Measurements from ENCODE around the gene PTPRU. TPM values are rescaled to one million over a fixed set of nuclear protein-coding genes. Genes with fewer than 3 reads are reported as not detected.

Gene PTPRU
- total RNA-seq, 1 experiment from 2014 or later = 6.8 TPM

DNA sequence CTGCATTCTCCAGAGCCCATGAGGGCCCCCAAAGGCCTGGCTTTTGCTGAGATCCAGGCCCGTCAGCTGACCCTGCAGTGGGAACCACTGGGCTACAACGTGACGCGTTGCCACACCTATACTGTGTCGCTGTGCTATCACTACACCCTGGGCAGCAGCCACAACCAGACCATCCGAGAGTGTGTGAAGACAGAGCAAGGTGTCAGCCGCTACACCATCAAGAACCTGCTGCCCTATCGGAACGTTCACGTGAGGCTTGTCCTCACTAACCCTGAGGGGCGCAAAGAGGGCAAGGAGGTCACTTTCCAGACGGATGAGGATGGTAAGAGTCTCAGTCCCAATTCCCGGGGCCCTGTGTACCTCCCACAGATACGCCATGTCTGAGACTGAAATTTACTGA lies 39.1 kb downstream of the PTPRU start:
- H3K36me3 ChIP-seq (ENCODE audit: insufficient read depth, low read length, poor library complexity, severe bottlenecking) = no peaks in the 10 kb centered on the region
- H3K4me1 ChIP-seq (ENCODE audit: insufficient read depth, low read length, poor library complexity, severe bottlenecking) = no peaks in the 10 kb centered on the region
- POLR2A ChIA-PET (ENCODE audit: low non-redundant PET) = no interaction called here
- no peak overlapping the region for H3K27ac ChIP-seq (ENCODE audit: low read depth, low read length, poor library complexity, severe bottlenecking)
- TF ChIP-seq EZH2 (IDR thresholded peaks at IDR 0.05; ENCODE audit: borderline replicate concordance, low read depth, low read length, poor library complexity, severe bottlenecking) = no peak
- TF ChIP-seq, protein P1, sequence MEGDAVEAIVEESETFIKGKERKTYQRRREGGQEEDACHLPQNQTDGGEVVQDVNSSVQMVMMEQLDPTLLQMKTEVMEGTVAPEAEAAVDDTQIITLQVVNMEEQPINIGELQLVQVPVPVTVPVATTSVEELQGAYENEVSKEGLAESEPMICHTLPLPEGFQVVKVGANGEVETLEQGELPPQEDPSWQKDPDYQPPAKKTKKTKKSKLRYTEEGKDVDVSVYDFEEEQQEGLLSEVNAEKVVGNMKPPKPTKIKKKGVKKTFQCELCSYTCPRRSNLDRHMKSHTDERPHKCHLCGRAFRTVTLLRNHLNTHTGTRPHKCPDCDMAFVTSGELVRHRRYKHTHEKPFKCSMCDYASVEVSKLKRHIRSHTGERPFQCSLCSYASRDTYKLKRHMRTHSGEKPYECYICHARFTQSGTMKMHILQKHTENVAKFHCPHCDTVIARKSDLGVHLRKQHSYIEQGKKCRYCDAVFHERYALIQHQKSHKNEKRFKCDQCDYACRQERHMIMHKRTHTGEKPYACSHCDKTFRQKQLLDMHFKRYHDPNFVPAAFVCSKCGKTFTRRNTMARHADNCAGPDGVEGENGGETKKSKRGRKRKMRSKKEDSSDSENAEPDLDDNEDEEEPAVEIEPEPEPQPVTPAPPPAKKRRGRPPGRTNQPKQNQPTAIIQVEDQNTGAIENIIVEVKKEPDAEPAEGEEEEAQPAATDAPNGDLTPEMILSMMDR (conservative IDR thresholded peaks at IDR 0.05; ENCODE audit: low read depth, low read length) = no peak
- H3K4me3 ChIP-seq (ENCODE audit: low read depth, low read length, poor library complexity, severe bottlenecking) = no peak overlapping the region
- CTCF ChIA-PET = no interaction called here
- no peak for DNase-seq (ENCODE audit: low spot score)
- H3K9me3 ChIP-seq (ENCODE audit: low read depth, low read length, poor library complexity, severe bottlenecking) = no peaks in the 10 kb centered on the region
- BruUV-seq (replicated peaks) = no TSS peak
- no peaks in the 10 kb centered on the region for H3K27me3 ChIP-seq (replicated peaks; ENCODE audit: insufficient read depth, low read depth, low read length, poor library complexity)
- intact Hi-C loops (cut with micrococcal nuclease; ENCODE audit: unreplicated experiment) = no loop called here

DNA sequence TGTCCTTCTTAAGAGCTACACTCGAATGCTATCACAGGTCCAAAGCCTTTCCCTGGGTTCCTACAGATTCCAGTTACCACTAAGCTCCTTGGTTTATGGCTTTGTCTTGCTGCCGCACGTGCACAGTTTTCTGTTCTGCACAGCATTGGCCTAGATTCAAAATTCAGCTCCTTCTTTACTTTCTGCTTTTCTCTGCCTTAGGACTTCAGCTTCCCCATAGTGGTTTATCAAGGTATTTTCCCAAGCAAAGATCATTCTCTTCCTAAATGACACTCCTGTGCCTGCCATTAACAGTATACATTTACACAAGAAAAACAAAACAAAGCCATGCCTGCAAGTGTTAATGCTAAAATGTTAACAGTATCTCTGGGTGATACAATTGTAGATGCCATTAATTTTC lies 41.8 kb downstream of the PTPRU start:
- no peak overlapping the region for H3K27ac ChIP-seq (ENCODE audit: low read depth, low read length, poor library complexity, severe bottlenecking)
- H3K9me3 ChIP-seq (ENCODE audit: low read depth, low read length, poor library complexity, severe bottlenecking) = no peaks in the 10 kb centered on the region
- H3K4me1 ChIP-seq (ENCODE audit: insufficient read depth, low read length, poor library complexity, severe bottlenecking) = peaks cover 6% of the 10 kb centered on the region
- CTCF ChIA-PET = no interaction called here
- no peaks in the 10 kb centered on the region for H3K36me3 ChIP-seq (ENCODE audit: insufficient read depth, low read length, poor library complexity, severe bottlenecking)
- DNase-seq (ENCODE audit: low spot score) = no peak
- BruUV-seq (replicated peaks) = no TSS peak
- intact Hi-C loops (cut with micrococcal nuclease; ENCODE audit: unreplicated experiment) = no loop called here
- H3K27me3 ChIP-seq (replicated peaks; ENCODE audit: insufficient read depth, low read depth, low read length, poor library complexity) = no peaks in the 10 kb centered on the region
- TF ChIP-seq, protein P1 (conservative IDR thresholded peaks at IDR 0.05; ENCODE audit: low read depth, low read length) = no peak
- no peak for TF ChIP-seq EZH2 (IDR thresholded peaks at IDR 0.05; ENCODE audit: borderline replicate concordance, low read depth, low read length, poor library complexity, severe bottlenecking)
- POLR2A ChIA-PET (ENCODE audit: low non-redundant PET) = interaction anchor here (0.6 kb wide), 1 partner anchor 1466 kb away, joined by 3 read pairs; no protein-coding TSS in a partner anchor
- H3K4me3 ChIP-seq (ENCODE audit: low read depth, low read length, poor library complexity, severe bottlenecking) = no peak overlapping the region

DNA sequence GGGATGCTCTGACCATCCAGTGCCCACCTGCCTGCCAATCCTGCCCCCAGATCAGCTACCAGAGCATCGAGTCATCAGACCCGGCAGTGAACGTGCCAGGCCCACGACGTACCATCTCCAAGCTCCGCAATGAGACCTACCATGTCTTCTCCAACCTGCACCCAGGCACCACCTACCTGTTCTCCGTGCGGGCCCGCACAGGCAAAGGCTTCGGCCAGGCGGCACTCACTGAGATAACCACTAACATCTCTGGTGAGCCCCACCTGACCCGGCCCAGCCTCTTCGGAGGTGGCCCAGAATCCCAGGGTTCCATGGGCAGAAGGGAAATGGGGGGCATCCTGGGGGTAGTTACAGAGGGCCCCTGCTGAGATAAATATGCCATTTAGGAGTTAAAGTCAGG lies 43.1 kb downstream of the PTPRU start:
- ChIA-PET POLR2A (ENCODE audit: low non-redundant PET) (no interaction called here), CTCF (no interaction called here)
- intact Hi-C loops (cut with micrococcal nuclease; ENCODE audit: unreplicated experiment) = no loop called here
- H3K27ac ChIP-seq (ENCODE audit: low read depth, low read length, poor library complexity, severe bottlenecking) = no peak overlapping the region
- TF ChIP-seq, protein P1 (conservative IDR thresholded peaks at IDR 0.05; ENCODE audit: low read depth, low read length) = no peak
- no peak for TF ChIP-seq EZH2 (IDR thresholded peaks at IDR 0.05; ENCODE audit: borderline replicate concordance, low read depth, low read length, poor library complexity, severe bottlenecking)
- no peaks in the 10 kb centered on the region for H3K36me3 ChIP-seq (ENCODE audit: insufficient read depth, low read length, poor library complexity, severe bottlenecking)
- no peak for DNase-seq (ENCODE audit: low spot score)
- peaks cover 9% of the 10 kb centered on the region for H3K4me1 ChIP-seq (ENCODE audit: insufficient read depth, low read length, poor library complexity, severe bottlenecking)
- no peak overlapping the region for H3K4me3 ChIP-seq (ENCODE audit: low read depth, low read length, poor library complexity, severe bottlenecking)
- no TSS peak for BruUV-seq (replicated peaks)
- no peaks in the 10 kb centered on the region for H3K27me3 ChIP-seq (replicated peaks; ENCODE audit: insufficient read depth, low read depth, low read length, poor library complexity)
- no peaks in the 10 kb centered on the region for H3K9me3 ChIP-seq (ENCODE audit: low read depth, low read length, poor library complexity, severe bottlenecking)

Data from A673 (cell line).